Astrocyte of the spinal cord (primary cell): ENCODE data around the gene BCKDK.

ENCODE experiments used
- DNase-seq: peaks from one replicate; pipeline ENCODE4 v3.0.0; 2011; ENCODE audit warnings: low read depth, low spot score
- H3K4me3 ChIP-seq: 2 replicates; pipeline ENCODE4 v1.5.1; 2011; ENCODE audit warnings: low read depth, mild to moderate bottlenecking, low read length, moderate library complexity
- CTCF ChIP-seq: IDR thresholded peaks from 2 replicates; pipeline ENCODE4 v1.5.1; 2012; ENCODE audit warnings: low read depth, mild to moderate bottlenecking, low read length, inconsistent platforms
- in situ Hi-C: cut with HindIII; loops from 2 replicates; pipeline ENCODE4 v1.10.0; 2017; ENCODE audit warnings: low sequenced_read_pairs

Gene BCKDK

GRCh38 chr16:31067342-31067741 lies 40.8 kb upstream of the BCKDK start:
- no peak for DNase-seq
- in situ Hi-C loops = no loop called here
- no peak overlapping the region for H3K4me3 ChIP-seq
- no peak for TF ChIP-seq CTCF

DNA sequence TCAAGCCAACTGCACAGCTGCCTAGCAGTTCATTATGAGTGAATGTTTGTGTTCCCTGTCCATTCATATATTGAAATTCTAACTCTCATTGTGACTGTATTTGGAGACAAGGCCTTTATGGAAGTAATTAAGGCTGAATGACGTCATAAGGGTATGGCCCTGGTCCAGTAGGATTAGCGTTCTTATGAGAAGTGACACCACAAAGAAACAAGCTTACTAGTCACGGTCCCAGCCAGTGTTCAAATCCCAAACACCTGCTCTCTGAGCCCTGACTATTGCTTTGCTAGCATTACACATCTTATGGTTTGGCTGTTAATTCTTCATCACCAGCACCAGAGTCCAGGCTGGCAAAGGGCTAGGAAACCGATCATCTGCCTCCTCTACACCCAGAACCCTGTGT lies 36.3 kb upstream of the BCKDK start:
- H3K4me3 ChIP-seq = peak overlapping the region; percentile 67
- in situ Hi-C loops = no loop called here
- DNase-seq = peak; percentile 83
- TF ChIP-seq CTCF = no peak

- TF ChIP-seq CTCF = no peak
- peak overlapping the region; percentile 67 for H3K4me3 ChIP-seq
- in situ Hi-C loops = no loop called here
- DNase-seq = peak; percentile 46
These were observed 35.5 kb upstream of the BCKDK start for GRCh38 chr16:31072540-31073141.

- in situ Hi-C loops = no loop called here
- TF ChIP-seq CTCF = no peak
- H3K4me3 ChIP-seq = peak overlapping the region; percentile 67
- peak; percentile 94 for DNase-seq
These were observed 34.8 kb upstream of the BCKDK start for GRCh38 chr16:31073142-31073969.

GRCh38 chr16:31073970-31074813 lies 34.0 kb upstream of the BCKDK start, which contains the start of the genes ZNF646 and ZNF668:
Gene ZNF646 (plus strand): TSS chr16:31074422. CDS start chr16:31076325, 1,903 bp downstream.
Gene ZNF668 (minus strand): TSS chr16:31074240. CDS start chr16:31064459, 9,781 bp downstream.
- in situ Hi-C loops = no loop called here
- peak; percentile 99 for DNase-seq
- TF ChIP-seq CTCF = no peak
- H3K4me3 ChIP-seq = peak within 1 kb of the TSS; percentile 67

DNA sequence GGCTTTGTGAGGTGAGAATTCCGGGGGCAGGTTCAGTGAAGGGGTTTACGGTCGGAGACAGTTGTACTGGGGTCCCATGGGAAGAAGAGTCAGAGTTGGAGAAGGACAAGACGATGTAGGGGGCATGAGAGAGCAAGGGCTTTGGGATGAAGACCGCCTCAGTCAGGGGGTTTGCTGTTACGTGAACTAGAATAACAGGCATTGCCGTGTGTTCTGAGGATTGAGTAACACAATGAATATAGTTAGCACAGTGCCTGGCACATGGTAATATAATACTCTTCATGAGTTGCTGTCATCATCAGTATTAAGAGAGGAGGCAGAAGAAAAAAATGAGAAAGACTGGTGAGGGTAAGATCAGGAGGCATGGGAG lies 33.4 kb upstream of the BCKDK start:
- no peak for TF ChIP-seq CTCF
- in situ Hi-C loops = no loop called here
- peak overlapping the region; percentile 67 for H3K4me3 ChIP-seq
- DNase-seq = no peak
